ENCODE measurements around the gene HCN4. TPM values are rescaled to one million over a fixed set of nuclear protein-coding genes. Genes with fewer than 3 reads are reported as not detected.

HCN4 gene
- total and polyA plus RNA-seq, 2 of the 8 experiments (the other 6 are each of a cell fraction or from before 2014, with no cell fraction given): 3.7 to 8.5 TPM

- TF ChIP-seq FOSL1 (IDR thresholded peaks at IDR 0.05; ENCODE audit: insufficient read depth, low read depth, low read length) (no peak), SP2 (IDR thresholded peaks at IDR 0.05; ENCODE audit: low read length) (no peak), BRCA1 (IDR thresholded peaks at IDR 0.05; ENCODE audit: low read depth, low read length) (no peak), EGR1 (IDR thresholded peaks at IDR 0.05; ENCODE audit: borderline replicate concordance, low read depth, low read length) (no peak), SRF (IDR thresholded peaks at IDR 0.05; ENCODE audit: low read depth, low read length) (no peak), TEAD4 (IDR thresholded peaks at IDR 0.05; ENCODE audit: low read depth, low read length) (no peak), SP1 (IDR thresholded peaks at IDR 0.05; ENCODE audit: low read depth, low read length) (no peak), TCF12 (IDR thresholded peaks at IDR 0.05; ENCODE audit: low read depth, low read length) (no peak), MAX (IDR thresholded peaks at IDR 0.05) (no peak), CEBPB (IDR thresholded peaks at IDR 0.05; ENCODE audit: low read depth, low read length) (no peak)
Observed at GRCh38 chr15:73395671-73396070, 26.9 kb upstream of the HCN4 start (continued).
